PFSK-1 (cell line): ENCODE measurements around the gene AJAP1.

Source experiments
- FOXP2 ChIP-seq: optimal IDR thresholded peaks from 2 replicates; pipeline ENCODE3; 2011; ENCODE audit warnings: borderline replicate concordance, control low read depth, inconsistent platforms; ENCODE audit not compliant: insufficient read depth; ENCODE audit errors: extremely low read length, extremely low read depth
- POLR2AphosphoS5 ChIP-seq: IDR thresholded peaks from 2 replicates; pipeline ENCODE4 v1.6.1; 2012; ENCODE audit warnings: low read depth, mild to moderate bottlenecking, control low read depth, low read length, moderate library complexity
- REST ChIP-seq, 2 experiments: IDR thresholded peaks; 2 replicates each; pipeline versions ENCODE4 v1.6.1 to v1.8.0; 2011 to 2012; ENCODE audit warnings: low read depth in 2 of 2, low read length in 2 of 2, control low read depth in 1 of 2, inconsistent platforms in 1 of 2, mild to moderate bottlenecking in 1 of 2, moderate library complexity in 1 of 2; ENCODE audit not compliant: insufficient read depth in 1 of 2
- SIN3A ChIP-seq: IDR thresholded peaks from 2 replicates; pipeline ENCODE4 v1.6.1; 2012; ENCODE audit warnings: mild to moderate bottlenecking, low read length, moderate library complexity, borderline replicate concordance; ENCODE audit not compliant: insufficient read depth
- TAF1 ChIP-seq: IDR thresholded peaks from 2 replicates; pipeline ENCODE4 v1.6.1; 2012; ENCODE audit warnings: low read length, control low read depth, borderline replicate concordance; ENCODE audit not compliant: insufficient read depth

AJAP1 gene

GRCh38 chr1:4820543-4820942, 166.1 kb downstream of the AJAP1 start:
- TF ChIP-seq SIN3A: no peak
- TF ChIP-seq POLR2AphosphoS5: no peak
- no peak for TF ChIP-seq REST (IDR thresholded peaks at IDR 0.05; ENCODE audit: insufficient read depth in 1 of 2, low read depth in 2 of 2, low read length in 2 of 2)

GRCh38 chr1:4825800-4826450, 171.5 kb downstream of the AJAP1 start:
- TF ChIP-seq POLR2AphosphoS5 (no peak), REST (IDR thresholded peaks at IDR 0.05; ENCODE audit: insufficient read depth in 1 of 2, low read depth in 2 of 2, low read length in 2 of 2) (no peak), SIN3A (no peak), TAF1 (no peak), FOXP2 (no peak)

- TF ChIP-seq SIN3A (no peak), FOXP2 (no peak), TAF1 (no peak), REST (IDR thresholded peaks at IDR 0.05; ENCODE audit: insufficient read depth in 1 of 2, low read depth in 2 of 2, low read length in 2 of 2) (no peak), POLR2AphosphoS5 (no peak)
Observed at GRCh38 chr1:4830707-4831106, 176.3 kb downstream of the AJAP1 start.

- TF ChIP-seq TAF1: no peak
- TF ChIP-seq POLR2AphosphoS5: no peak
- TF ChIP-seq SIN3A: no peak
- no peak for TF ChIP-seq FOXP2
- no peak for TF ChIP-seq REST (IDR thresholded peaks at IDR 0.05; ENCODE audit: insufficient read depth in 1 of 2, low read depth in 2 of 2, low read length in 2 of 2)
Observed at GRCh38 chr1:4836574-4836973, 182.2 kb downstream of the AJAP1 start.
